SHP77 treated with DMSO at 0.1 percent for 48 hours (cell line): ENCODE measurements around the gene MED15.
"Not testable (repeated sequence)": the region's sequence is repeated elsewhere in the genome, so short reads cannot be mapped to it uniquely, and the experiment has no call there.

Experiments used
- DNase-seq: peaks from one replicate; lab custom pipeline; 2025; lab: John Stamatoyannopoulos, UW

The MED15 gene

GRCh38 chr22:20507253-20508066 is at the start of gene MED15:
Gene MED15, plus strand, starts transcription at chr22:20507610. Its CDS starts 69 bp downstream, at chr22:20507679.
- DNase-seq: peak; percentile 92

- no peak for DNase-seq
These were observed 48.8 kb upstream of the MED15 start for GRCh38 chr22:20458530-20459151.

GRCh38 chr22:20459152-20459542 is 48.3 kb upstream of the MED15 start:
- DNase-seq: no peak

- DNase-seq: no peak
These were observed 47.5 kb upstream of the MED15 start for GRCh38 chr22:20459862-20460261.

- DNase-seq: no peak
These were observed 43.9 kb upstream of the MED15 start for GRCh38 chr22:20463324-20464095.

GRCh38 chr22:20464096-20464614 is 43.3 kb upstream of the MED15 start:
- DNase-seq: no peak

GRCh38 chr22:20464912-20465758 is 42.3 kb upstream of the MED15 start:
- DNase-seq: no peak

- no peak for DNase-seq
These were observed 41.7 kb upstream of the MED15 start for GRCh38 chr22:20465759-20466077.

- DNase-seq: no peak
These were observed 40.6 kb upstream of the MED15 start for GRCh38 chr22:20466659-20467379.

GRCh38 chr22:20469110-20469868 is 38.1 kb upstream of the MED15 start:
- no peak for DNase-seq

- DNase-seq: not testable (repeated sequence)
These were observed 36.9 kb upstream of the MED15 start for GRCh38 chr22:20470525-20470924.

- no peak for DNase-seq
These were observed 36.1 kb upstream of the MED15 start for GRCh38 chr22:20471126-20471833.

GRCh38 chr22:20472629-20473442 is 34.6 kb upstream of the MED15 start:
- DNase-seq: no peak

- no peak for DNase-seq
These were observed 32.3 kb upstream of the MED15 start for GRCh38 chr22:20475115-20475436.

- DNase-seq: not testable (repeated sequence)
These were observed 31.8 kb upstream of the MED15 start for GRCh38 chr22:20475569-20475968.

- DNase-seq: not testable (repeated sequence)
These were observed 29.4 kb upstream of the MED15 start for GRCh38 chr22:20478059-20478458.

- DNase-seq: no peak
These were observed 27.7 kb upstream of the MED15 start for GRCh38 chr22:20479612-20480196.

GRCh38 chr22:20483143-20483506 is 24.3 kb upstream of the MED15 start:
- DNase-seq: not testable (repeated sequence)

- DNase-seq: no peak
These were observed 23.6 kb upstream of the MED15 start for GRCh38 chr22:20483771-20484170.
